HL-60/S4 treated with phorbol 12-myristate 13-acetate at 8.2 ng/mL for 4 days and 3 days (cell line): ENCODE measurements around the gene LTC4S.
"Not testable (repeated sequence)": the region's sequence is repeated elsewhere in the genome, so short reads cannot be mapped to it uniquely, and the experiment has no call there.

Experiments
- in situ Hi-C: fragments of 300-500 bp; cut with MboI; formaldehyde crosslinking; loops from 2 replicates; pipeline ENCODE4 v1.15.0; 2022; ENCODE audit warnings: low sequenced_read_pairs

The LTC4S gene, protein sequence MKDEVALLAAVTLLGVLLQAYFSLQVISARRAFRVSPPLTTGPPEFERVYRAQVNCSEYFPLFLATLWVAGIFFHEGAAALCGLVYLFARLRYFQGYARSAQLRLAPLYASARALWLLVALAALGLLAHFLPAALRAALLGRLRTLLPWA

DNA sequence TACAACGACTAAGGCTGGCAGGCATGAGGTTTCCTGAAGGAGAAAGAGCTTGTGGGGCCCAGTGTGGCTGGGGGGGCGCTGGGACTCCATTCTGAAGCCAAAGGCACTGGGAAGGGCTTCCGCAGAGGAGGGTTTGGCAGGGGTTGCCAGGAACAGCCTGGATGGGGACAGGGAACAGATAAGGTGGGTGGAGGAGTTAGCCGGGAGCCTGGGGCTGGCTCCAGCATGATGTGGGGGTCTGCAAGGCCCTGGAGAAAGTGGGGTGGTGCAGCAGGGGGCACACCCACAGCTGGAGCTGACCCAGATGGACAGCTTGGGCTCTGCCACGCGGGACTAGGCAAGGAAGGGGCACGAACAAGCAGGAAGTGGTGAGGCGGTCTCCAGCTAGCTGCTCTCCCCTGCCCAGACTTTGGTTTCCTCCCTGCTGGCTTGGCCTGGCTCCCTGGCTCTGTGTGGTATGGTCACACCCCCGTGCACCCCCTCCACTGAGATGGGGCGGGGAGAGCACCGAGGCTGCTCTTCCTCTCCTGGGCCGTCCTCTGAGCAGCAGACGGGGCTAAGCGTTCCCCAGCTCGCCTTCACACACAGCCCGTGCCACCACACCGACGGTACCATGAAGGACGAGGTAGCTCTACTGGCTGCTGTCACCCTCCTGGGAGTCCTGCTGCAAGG, at the start of gene LTC4S:
Gene LTC4S (plus strand): TSS at position 519 of the 672 bp plus-strand sequence. CDS start 95 bp downstream, at position 614.
- in situ Hi-C loops = no loop called here

DNA sequence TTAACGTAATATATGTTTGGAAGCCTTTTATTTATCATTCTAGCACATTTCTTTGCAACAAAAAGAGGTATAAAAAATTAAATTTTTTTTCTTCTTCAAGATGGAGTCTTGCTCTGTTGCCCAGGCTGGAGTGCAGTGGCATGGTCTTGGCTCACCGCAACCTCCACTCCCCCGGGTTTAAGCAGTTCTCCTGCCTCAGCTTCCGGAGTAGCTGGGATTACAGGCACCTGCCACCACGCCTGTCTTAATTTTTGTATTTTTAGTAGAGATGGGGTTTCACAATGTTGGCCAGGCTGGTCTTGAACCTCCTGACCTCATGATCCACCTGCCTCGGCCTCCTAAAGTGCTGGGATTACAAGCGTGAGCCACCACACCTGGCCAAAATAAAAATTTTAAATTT, 49.7 kb upstream of the LTC4S start:
- in situ Hi-C loops = not testable (repeated sequence)

DNA sequence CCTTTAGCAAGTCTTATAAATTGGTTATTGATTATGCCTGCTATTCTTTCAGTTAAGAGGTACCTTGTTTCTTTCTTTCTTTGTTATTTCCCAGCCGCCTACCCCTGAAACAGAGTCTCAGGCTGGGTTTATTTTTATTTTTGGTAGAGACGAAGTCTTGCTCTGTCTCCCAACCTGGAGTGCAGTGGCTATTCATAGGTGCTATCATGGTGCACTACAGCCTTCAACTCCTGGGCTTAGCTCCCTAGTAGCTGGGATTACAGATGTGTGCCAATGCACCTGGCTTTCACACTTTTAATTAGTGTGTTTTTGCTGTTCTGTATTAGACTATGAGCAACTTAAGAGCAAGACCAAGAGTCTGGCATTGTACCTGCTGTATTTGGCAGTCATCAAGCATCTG, 46.9 kb upstream of the LTC4S start:
- in situ Hi-C loops = no loop called here

DNA sequence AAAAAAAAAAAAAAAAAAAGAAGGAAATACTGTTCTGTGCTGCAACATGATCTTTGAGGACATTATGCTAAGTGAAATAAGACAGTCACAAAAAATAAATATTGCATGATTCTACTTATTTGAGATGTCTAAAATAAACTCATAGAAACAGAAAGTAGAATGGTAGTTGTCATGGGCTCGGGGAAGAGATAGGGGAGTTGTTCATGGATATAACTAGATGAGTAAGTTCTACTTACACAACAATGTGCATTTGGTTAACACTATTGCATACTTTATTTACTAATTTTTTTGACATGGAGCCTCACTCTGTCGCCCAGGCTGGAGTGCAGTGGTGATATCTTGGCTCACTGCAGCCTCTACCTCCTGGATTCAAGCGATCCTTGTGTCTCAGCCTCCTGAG, 46.0 kb upstream of the LTC4S start:
- in situ Hi-C loops = no loop called here

DNA sequence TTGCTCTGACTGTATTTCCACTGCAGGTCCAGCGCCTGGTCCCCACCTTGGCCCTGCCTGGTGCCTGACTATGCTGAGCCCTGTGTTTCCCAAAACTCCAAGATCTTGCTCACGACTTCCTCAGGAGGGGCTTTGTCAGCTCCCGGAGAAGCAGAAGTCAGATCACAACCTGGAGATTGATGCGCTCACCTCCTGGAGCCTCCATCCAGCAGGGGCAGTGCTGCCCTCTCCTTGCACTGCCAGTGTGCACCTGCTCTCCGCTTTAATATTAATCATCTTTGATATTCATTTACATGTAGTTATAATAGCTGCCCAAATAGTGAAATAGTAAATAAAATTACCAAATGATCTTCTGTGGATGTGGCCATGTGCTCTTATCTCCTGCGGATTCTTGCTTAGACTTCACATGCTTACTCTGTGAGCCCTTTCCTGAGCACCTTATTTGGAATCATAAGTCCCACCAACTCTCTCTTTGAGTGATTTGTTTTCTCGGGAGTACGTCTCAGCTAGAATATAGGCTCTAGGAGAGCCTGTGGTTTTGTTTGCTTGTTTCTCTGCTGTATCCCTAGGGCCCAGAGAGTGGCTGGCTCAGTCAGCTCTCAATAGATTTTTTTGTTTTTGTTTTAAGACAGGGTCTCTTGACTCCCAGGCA, 43.8 kb upstream of the LTC4S start:
- in situ Hi-C loops = no loop called here

DNA sequence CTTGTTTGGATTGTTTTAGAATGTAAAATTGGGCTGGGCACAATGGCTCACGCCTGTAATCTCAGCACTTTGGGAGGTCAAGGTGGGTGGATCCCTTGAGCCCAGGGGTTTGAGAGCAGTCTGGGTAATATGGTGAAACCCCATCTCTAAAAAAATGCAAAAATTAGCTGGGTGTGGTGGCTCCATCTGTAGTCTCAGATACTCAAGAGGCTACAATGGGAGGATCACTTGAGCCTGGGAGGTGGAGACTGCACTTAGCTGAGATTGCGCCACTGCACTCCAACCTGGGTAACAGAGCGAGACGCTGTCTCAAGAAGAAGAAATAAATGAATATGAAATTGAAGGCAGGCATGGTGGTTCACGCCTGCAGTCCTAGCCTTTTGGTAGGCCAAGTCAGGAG, 39.8 kb upstream of the LTC4S start:
- in situ Hi-C loops = no loop called here

DNA sequence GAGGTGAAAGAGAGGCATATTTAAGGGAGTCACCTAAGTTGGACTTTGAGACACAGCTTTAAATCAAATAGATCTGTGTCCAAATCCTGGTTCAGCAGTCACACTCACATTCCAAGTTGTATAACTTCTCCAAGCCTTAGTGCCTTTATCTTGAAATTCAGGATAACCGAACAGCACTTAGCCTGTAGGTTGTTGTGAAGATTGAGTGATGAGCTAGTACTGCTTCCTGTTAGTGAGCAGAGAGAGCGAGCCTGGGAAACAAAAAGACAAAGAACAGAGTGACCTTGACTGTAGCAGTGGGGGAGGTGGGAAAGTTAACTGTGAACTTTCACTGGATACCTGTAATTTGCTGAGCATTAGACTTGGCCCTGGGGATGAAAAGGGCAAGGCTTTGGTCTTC, 38.8 kb upstream of the LTC4S start:
- in situ Hi-C loops = no loop called here

DNA sequence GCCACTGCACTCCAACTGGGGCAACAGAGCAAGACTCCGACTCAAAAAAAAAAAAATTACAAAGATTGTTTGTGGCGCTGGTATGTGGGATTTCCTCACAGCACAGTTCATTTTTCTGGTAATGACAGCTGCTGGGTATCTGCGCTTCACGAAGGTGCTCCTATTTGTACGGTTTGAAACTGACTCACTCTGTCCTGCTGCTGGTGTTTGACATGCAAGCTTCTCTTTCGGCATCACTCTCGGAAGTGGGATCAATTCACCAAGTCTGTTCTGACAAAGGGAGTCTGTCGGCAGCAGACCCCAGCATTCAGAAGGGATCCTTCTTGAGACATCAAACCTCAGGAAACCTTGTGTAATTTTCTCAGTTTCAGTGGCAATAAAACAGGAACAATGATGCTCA, 34.8 kb upstream of the LTC4S start:
- in situ Hi-C loops = no loop called here

DNA sequence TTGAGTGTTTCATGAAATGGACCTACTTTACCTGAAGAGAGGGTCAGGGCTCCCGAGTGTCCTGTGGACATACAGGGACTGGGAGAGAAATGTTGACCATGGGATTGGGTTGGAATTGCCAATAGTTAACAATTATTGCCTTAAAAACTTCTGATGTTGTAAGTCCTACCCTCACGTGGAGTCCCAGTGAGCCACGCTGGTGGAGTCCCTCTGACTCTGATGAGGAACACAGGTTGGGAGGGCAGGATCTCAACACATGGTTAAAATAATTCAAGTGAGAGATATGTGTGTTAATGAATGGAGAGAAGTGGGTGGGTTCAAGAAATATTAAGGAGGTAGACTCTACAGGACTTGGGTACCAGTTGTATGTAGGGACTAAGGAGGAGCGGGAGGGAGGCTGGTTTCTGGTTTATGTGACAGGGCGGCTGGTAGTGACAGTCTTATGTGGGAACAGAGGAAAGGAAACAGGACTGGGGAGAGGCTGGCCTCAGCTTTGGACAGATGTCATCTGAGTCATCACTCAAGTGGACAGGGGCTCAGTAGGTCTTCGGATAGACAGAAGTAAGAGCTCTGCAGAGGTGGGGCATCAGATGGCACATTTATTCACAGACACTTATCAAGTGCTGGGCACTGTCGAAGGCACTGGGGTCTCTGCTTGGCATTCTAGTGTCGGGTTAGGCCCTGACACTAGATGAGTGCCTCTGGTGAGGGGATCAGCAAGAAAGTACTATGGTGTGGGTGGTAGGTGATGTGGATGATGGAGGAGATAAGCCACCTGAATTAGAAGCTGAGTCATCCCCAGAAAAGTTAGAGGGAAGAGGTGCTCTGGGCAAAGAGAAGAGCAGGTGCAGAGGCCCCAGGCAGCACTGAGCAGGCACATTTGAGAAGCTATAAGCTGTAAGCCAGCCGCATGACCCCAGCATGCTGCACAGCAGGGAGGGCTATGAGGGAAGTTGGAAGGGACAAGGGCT, 33.9 kb upstream of the LTC4S start:
- in situ Hi-C loops = loop anchor here (5.0 kb wide), 1 partner anchor 37 kb away; no protein-coding TSS in a partner anchor

DNA sequence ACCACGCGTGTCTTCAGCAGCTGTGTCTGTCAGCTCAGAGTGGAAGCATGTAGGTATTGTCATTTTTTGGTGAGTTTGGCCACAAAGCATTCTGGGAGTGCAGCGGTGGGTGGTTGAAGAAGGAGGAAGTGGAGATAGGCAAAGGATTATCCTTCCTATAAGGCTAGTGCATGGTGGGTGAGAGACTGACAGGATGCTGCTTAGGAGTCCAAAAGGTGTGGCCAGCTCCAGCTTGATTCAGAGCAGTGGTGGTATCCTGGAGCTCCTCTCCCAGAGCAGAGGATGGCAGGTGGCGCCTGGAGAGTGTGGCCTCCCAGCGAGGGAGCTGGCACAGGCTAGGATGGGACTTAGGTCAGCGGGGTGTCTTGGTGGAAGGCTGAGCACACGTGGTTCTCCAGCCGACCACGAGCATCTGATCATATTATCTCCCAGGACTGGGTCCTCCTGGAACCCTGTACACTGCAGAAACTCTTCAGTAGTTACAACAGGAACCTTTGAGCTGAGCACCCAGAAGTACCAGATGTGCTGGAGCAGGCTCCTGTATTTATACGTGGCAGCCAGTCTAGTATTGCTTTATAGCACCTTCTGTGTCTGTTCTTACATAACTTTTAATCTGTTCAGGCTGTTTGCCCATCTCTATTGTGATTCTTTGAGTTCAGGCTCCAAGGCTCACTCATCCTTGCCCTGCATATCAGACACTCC, 31.6 kb upstream of the LTC4S start:
- in situ Hi-C loops = loop anchor here (5.0 kb wide), 1 partner anchor 35 kb away; no protein-coding TSS in a partner anchor

DNA sequence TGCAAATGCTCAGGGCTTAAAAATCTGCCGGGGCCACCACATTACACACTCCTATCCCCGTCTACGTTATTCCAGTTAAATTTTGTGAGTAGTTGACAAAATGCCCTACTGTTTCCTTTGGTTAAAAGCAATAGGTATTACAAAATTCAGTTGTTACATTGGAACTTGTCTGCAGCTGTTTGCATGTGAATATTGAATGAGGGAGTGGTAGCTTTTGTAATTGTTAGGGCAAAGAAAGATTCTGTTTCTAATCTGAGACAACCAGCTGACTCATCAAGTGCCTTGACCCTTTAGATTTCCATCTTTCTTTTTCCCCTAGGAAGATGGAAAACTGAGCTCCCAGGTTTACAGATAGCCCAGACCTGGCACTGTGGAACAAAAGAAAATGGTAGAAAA, 31.0 kb upstream of the LTC4S start:
- in situ Hi-C loops = loop anchor here (5.0 kb wide), 1 partner anchor 35 kb away; no protein-coding TSS in a partner anchor

DNA sequence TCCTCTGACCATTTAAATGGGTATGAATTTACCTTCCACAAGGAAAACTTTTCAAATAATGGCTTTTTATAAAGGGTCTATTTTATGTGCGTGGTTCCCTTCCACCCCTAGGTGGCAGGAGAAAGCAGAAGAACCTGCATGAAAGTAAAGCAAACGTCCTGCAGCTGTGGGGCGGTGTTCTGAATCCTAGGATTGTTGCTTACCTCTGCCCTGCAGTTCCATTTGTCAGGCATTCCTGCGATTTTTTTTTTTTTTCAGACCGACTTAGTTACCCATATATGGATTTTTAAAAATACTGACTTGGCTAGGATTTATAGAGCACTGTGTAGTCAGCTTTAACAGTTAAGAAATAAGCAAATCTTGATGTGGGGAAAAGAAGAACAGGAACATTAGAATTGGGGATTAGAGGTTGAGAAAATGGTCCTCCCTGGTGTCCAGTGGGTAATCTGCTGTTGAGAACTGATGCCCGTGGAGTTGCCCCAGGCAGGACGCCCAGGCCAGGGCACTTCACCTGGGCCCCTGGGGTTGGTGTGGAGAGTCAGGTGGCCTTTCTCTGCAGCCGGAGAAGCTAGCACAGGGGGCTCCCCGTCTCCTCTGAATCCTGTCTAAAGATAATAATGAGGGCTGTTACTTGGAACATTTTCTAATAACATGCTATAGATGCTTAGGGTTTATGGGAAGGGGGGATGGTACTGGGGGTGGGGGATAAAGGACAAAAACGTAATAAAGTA, 30.4 kb upstream of the LTC4S start:
- in situ Hi-C loops = loop anchor here (5.0 kb wide), 1 partner anchor 34 kb away; no protein-coding TSS in a partner anchor

DNA sequence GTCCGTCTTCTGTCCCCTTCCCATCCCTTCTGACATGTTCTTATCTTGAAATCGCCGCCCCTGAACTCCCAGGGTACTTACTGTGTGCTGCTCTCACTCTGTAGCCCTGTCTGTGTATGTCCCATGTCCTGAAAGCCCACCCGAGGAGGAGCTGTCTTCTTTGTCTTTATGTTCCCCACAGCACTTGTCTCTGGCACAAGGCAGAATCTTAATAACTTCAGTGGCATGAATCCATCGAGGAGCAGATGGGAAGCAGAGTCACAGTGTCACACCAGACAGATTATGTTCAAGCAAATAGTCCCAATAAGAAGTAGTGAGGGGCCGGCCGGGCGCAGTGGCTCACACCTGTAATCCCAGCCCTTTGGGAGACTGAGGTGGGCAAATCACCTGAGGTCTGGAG, 29.7 kb upstream of the LTC4S start:
- in situ Hi-C loops = loop anchor here (5.0 kb wide), 1 partner anchor 33 kb away; no protein-coding TSS in a partner anchor

DNA sequence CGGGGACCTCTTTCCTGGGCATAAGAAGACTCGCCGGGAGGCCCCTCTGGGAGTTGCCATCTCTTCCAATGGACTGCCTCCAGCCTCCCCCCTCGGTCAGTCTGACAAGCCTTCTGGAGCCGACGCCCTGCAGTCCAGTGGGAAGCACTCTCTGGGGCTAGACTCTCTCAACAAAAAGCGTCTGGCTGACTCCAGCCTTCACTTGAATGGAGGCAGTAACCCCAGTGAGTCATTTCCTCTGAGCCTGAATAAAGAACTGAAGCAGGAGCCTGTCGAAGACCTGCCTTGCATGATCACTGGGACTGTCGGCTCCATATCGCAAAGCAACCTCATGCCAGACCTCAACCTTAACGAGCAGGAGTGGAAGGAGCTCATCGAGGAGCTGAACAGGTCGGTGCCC, 28.4 kb upstream of the LTC4S start:
- in situ Hi-C loops = no loop called here

DNA sequence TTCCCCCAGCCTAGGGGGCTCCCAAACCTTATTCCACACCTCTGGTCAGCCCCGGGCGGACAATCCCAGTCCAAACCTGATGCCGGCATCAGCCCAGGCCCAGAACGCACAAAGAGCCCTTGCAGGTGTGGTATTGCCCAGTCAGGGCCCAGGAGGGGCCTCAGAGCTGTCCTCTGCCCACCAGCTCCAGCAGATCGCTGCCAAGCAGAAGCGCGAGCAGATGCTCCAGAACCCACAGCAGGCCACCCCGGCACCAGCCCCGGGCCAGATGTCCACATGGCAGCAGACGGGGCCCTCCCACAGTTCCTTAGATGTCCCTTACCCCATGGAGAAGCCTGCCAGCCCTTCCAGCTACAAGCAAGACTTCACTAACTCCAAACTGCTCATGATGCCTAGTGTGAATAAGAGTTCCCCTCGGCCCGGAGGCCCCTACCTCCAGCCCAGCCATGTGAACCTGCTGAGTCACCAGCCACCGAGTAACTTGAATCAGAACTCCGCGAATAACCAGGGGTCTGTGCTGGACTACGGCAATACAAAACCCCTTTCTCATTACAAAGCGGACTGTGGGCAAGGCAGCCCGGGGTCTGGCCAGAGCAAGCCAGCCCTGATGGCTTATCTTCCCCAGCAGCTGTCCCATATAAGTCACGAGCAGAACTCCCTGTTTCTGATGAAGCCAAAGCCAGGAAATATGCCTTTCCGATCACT, 27.6 kb upstream of the LTC4S start:
- in situ Hi-C loops = no loop called here

DNA sequence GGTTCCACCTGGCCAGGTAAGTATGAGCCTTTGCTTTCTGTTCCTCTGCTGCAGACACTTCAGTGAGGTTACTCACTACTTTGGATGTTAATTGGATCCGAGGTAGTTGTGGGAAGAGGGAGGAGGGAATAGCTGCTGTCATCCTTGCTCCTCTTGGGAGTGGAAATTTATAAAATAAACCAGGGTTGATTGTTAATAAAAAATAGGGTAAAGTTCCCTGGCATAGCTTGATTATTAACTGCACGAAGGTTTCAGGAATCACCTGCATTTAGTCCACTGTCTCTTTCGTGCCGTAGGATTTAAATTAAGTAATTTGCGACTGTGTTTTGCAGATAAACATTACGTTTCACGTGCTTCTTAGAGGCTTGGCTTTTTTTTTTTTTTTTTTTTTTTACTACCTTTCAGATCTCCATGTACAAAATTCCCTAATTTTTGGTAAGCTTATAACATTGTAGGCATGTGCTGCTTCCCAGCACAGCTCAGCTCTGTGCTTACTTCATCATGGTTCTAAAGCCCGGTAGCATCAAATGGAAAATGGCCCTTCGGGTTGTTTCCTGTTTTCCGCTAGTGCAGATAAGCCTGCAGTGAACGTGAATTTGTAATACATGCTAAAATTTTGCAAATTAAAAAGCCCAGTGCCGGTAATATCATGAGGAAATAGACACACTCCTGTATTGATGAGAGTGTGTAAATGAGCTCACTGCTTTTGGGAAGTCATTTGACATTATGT, 26.9 kb upstream of the LTC4S start:
- in situ Hi-C loops = no loop called here

DNA sequence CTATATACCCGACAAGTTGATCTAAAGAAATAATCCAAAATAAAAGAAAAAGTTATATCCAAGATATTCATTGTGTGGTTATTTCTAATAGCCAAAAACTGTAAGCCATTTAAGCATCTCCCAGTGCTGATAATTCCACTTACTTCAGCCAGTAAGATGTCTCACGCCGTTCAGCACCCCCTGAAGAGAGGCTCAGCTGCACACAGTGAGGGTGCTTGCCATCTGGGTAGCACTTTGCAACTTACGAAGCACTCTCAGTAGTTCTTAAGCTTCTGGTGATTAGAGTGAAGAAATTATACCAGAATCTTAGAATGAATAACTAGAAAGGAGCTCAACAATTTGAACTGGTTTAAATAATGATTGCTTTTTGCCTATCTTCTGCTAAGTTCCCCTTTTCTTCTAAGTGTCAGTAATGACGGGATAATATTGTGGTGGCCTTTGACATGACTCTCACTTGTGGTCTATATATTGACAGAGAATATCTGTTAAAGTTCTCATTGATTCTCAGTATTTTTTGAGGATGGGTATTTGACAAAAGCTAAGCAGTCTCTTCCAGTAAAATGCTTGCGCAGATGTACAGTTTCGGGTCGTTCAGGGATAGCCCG, 26.2 kb upstream of the LTC4S start:
- in situ Hi-C loops = no loop called here
